Neural crest cell (in vitro differentiated cells): ENCODE measurements around the gene SLC25A18. TPM values are rescaled to one million over a fixed set of nuclear protein-coding genes. Genes with fewer than 3 reads are reported as not detected.

Experiments
- DNase-seq: peaks from one replicate; pipeline ENCODE4 v3.0.0; 2021; ENCODE audit warnings: low read depth, mixed read lengths, low spot score
- H3K27ac Mint-ChIP-seq: one replicate; pipeline ENCODE4 v1.8.0; 2021; ENCODE audit warnings: mild to moderate bottlenecking, mixed read lengths; ENCODE audit not compliant: unreplicated experiment
- H3K27me3 Mint-ChIP-seq: 2 replicates; pipeline ENCODE4 v1.8.0; 2021; ENCODE audit warnings: low read depth, mild to moderate bottlenecking, mixed read lengths
- H3K36me3 Mint-ChIP-seq: 2 replicates; pipeline ENCODE4 v1.8.0; 2021; ENCODE audit warnings: low read depth, mild to moderate bottlenecking, mixed read lengths
- H3K4me1 Mint-ChIP-seq: 2 replicates; pipeline ENCODE4 v1.8.0; 2021; ENCODE audit warnings: mixed read lengths
- H3K4me3 Mint-ChIP-seq: one replicate; pipeline ENCODE4 v1.8.0; 2021; ENCODE audit warnings: mild to moderate bottlenecking, mixed read lengths
- H3K9me3 Mint-ChIP-seq: 2 replicates; pipeline ENCODE4 v1.8.0; 2021; ENCODE audit warnings: mixed read lengths
- CTCF ChIP-seq: fragments of 200-600 bp; sonication (generic); conservative IDR thresholded peaks from 2 replicates; pipeline ENCODE4 v1.5.0; 2021; ENCODE audit warnings: antibody characterized with exemption, mild to moderate bottlenecking
- total RNA-seq: library from RNA; stranded (reverse); gene quantifications from 2 replicates; pipeline ENCODE4 v1.2.1, GENCODE V29; 2021

SLC25A18 gene
- total RNA-seq, 1 donor from 2014 or later: 0.86 TPM

DNA sequence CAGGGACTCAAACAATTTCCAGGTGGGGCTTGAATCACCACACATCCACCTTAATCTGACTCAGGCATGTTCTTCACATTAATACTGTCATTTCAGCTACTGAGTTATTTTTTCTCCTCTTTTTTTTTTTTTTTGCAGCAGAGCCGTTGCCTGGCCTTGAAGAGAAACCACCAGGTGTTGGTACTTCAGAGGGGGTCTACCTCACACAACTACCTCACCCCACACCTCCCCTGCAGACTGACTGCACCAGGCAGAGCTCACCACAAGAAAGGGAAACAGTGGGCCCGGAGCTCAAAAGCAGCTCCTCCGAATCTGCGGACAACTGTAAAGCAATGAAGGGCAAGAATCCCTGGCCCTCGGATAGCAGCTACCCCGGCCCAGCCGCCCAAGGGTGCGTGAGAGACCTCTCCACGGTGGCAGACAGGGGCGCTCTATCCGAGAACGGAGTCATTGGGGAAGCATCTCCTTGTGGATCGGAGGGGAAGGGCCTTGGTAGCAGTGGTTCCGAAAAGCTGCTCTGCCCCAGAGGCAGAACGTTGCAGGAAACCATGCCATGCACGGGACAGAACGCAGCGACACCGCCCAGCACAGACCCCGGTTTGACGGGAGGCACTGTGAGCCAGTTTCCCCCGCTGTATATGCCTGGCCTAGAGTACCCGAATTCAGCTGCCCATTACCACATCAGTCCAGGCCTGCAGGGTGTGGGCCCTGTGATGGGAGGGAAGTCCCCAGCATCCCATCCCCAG is 15.1 kb upstream of the SLC25A18 start:
- Mint-ChIP-seq H3K4me1 (no peaks in the 10 kb centered on the region), H3K27me3 (no peaks in the 10 kb centered on the region), H3K36me3 (peaks cover 10% of the 10 kb centered on the region), H3K27ac (no peak overlapping the region), H3K9me3 (no peaks in the 10 kb centered on the region), H3K4me3 (no peak overlapping the region)
- no peak for TF ChIP-seq CTCF
- DNase-seq: no peak

- H3K4me3 Mint-ChIP-seq: no peak overlapping the region
- H3K9me3 Mint-ChIP-seq: no peaks in the 10 kb centered on the region
- H3K4me1 Mint-ChIP-seq: no peaks in the 10 kb centered on the region
These were observed 14.6 kb upstream of the SLC25A18 start for GRCh38 chr22:17548756-17549035.

GRCh38 chr22:17549183-17549582 is 14.1 kb upstream of the SLC25A18 start:
- no peaks in the 10 kb centered on the region for H3K9me3 Mint-ChIP-seq
- DNase-seq: no peak
- no peak for TF ChIP-seq CTCF
- no peaks in the 10 kb centered on the region for H3K27me3 Mint-ChIP-seq
- no peak overlapping the region for H3K27ac Mint-ChIP-seq
- peaks cover 10% of the 10 kb centered on the region for H3K36me3 Mint-ChIP-seq
- H3K4me1 Mint-ChIP-seq: no peaks in the 10 kb centered on the region
- H3K4me3 Mint-ChIP-seq: no peak overlapping the region

More at GRCh38 chr22:17548756-17549035, 14.6 kb upstream of the SLC25A18 start:
- Mint-ChIP-seq H3K27ac (no peak overlapping the region), H3K27me3 (no peaks in the 10 kb centered on the region), H3K36me3 (peaks cover 10% of the 10 kb centered on the region)
- no peak for TF ChIP-seq CTCF
- DNase-seq: no peak

DNA sequence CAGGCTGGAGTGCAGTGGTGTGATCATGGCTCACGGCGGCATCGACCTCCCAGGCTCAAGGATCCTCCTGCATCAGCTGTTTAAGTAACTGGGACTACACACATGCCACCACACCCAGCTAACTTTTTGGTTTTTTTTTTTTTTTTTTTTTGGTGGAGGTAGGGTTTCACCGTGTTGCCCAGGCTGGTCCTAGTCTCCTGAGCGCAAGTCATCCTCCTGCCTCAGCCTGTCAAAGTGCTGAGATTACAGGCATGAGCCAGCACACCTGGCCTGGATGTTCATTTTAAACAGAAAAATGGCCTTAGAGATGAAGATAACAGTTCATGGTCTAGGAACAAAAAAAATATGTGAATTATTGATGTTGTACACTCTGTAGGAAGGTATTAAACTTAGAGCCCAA is 13.6 kb upstream of the SLC25A18 start:
- Mint-ChIP-seq H3K27me3 (no peaks in the 10 kb centered on the region), H3K4me3 (no peak overlapping the region), H3K27ac (no peak overlapping the region), H3K36me3 (peaks cover 10% of the 10 kb centered on the region), H3K4me1 (no peaks in the 10 kb centered on the region), H3K9me3 (no peaks in the 10 kb centered on the region)
- TF ChIP-seq CTCF: no peak
- no peak for DNase-seq

DNA sequence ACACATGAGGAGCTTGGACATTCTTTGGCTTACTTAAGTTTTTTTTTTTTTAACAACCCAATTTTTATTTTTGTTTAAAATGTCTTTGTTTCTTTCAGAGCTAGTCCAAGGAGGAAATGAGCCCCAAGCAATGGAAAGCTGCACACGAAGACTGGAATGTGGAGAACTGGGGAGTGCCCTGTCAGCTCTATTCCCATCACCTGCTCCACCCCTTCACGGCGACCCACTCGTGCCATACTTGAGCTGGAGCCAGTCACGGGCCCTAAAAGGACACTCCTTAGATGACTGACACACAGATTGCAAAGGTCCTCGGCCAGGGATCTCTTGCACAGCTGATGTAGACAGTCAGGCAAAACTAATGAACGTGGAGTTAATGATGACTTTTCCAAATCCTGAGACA is 10.6 kb upstream of the SLC25A18 start:
- Mint-ChIP-seq H3K27me3 (no peaks in the 10 kb centered on the region), H3K9me3 (no peaks in the 10 kb centered on the region), H3K4me3 (no peak overlapping the region), H3K4me1 (no peaks in the 10 kb centered on the region), H3K36me3 (peaks cover 10% of the 10 kb centered on the region), H3K27ac (no peak overlapping the region)
- no peak for TF ChIP-seq CTCF
- no peak for DNase-seq

DNA sequence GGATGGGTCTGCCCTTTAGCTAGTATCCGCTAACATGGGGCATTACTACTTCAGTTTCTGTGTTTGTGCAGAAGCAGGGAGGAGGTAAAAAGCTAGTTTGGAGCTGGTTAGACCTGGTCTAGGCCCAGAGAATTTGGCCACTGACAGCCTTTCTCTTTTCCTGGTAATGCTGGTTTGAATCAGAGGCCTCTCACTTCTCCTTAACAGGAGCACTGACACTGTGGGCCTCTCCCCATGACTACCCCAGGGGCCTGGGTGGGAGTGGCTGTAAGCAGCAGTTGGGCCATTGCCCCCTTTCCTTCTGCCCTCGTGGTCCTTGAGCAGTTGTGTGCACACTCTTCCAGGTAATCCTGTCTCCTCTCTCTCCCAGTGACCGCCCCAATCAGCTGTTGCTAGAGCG is 8.5 kb upstream of the SLC25A18 start:
- no peak for TF ChIP-seq CTCF
- no peak overlapping the region for H3K27ac Mint-ChIP-seq
- H3K4me1 Mint-ChIP-seq: no peaks in the 10 kb centered on the region
- H3K4me3 Mint-ChIP-seq: no peak overlapping the region
- no peak for DNase-seq
- H3K36me3 Mint-ChIP-seq: peaks cover 18% of the 10 kb centered on the region
- H3K9me3 Mint-ChIP-seq: no peaks in the 10 kb centered on the region
- no peaks in the 10 kb centered on the region for H3K27me3 Mint-ChIP-seq
